Activated T-helper 9 cell treated with anti-CD3 and anti-CD28 coated beads, Interleukin-2, amount 50 U/mL, for 16 hours (primary cell): Measurements from ENCODE around the gene ALK.

Experiments used
- DNase-seq: peaks from one replicate; pipeline ENCODE4 v3.0.0-alpha.2; 2020; ENCODE audit warnings: low read depth

ALK gene

GRCh38 chr2:29644949-29645348 is 276.4 kb downstream of the ALK start:
- no peak for DNase-seq

- no peak for DNase-seq
These were observed 278.2 kb downstream of the ALK start for GRCh38 chr2:29643196-29643595.

- no peak for DNase-seq
These were observed 281.0 kb downstream of the ALK start for GRCh38 chr2:29640360-29640759.

GRCh38 chr2:29638641-29639040 is 282.7 kb downstream of the ALK start:
- no peak for DNase-seq

- no peak for DNase-seq
These were observed 286.5 kb downstream of the ALK start for GRCh38 chr2:29634916-29635315.

- DNase-seq, result no peak
These were observed 289.4 kb downstream of the ALK start for GRCh38 chr2:29632018-29632417.

GRCh38 chr2:29629495-29629894 is 291.9 kb downstream of the ALK start:
- DNase-seq, result no peak

- DNase-seq, result no peak
These were observed 292.5 kb downstream of the ALK start for GRCh38 chr2:29628862-29629261.

GRCh38 chr2:29628108-29628745 is 293.2 kb downstream of the ALK start:
- no peak for DNase-seq

- DNase-seq, result no peak
These were observed 294.1 kb downstream of the ALK start for GRCh38 chr2:29627279-29627711.

- DNase-seq, result no peak
These were observed 300.5 kb downstream of the ALK start for GRCh38 chr2:29620890-29621289.

- DNase-seq, result no peak
These were observed 301.7 kb downstream of the ALK start for GRCh38 chr2:29619689-29620088.

- no peak for DNase-seq
These were observed 303.4 kb downstream of the ALK start for GRCh38 chr2:29618024-29618423.

- DNase-seq, result no peak
These were observed 304.0 kb downstream of the ALK start for GRCh38 chr2:29617351-29617750.

GRCh38 chr2:29616569-29616968 is 304.8 kb downstream of the ALK start:
- DNase-seq, result no peak

GRCh38 chr2:29615841-29616240 is 305.5 kb downstream of the ALK start:
- no peak for DNase-seq

GRCh38 chr2:29615183-29615582 is 306.2 kb downstream of the ALK start:
- no peak for DNase-seq

GRCh38 chr2:29614295-29614830 is 307.0 kb downstream of the ALK start:
- DNase-seq, result no peak

GRCh38 chr2:29613792-29614266 is 307.6 kb downstream of the ALK start:
- DNase-seq, result no peak

- no peak for DNase-seq
These were observed 308.3 kb downstream of the ALK start for GRCh38 chr2:29613067-29613466.

- DNase-seq, result no peak
These were observed 308.8 kb downstream of the ALK start for GRCh38 chr2:29612568-29612967.

- DNase-seq, result no peak
These were observed 309.5 kb downstream of the ALK start for GRCh38 chr2:29611850-29612249.

GRCh38 chr2:29611261-29611660 is 310.1 kb downstream of the ALK start:
- DNase-seq, result no peak

- DNase-seq, result no peak
These were observed 310.8 kb downstream of the ALK start for GRCh38 chr2:29610569-29610968.
